HL-60/S4 treated with retinoic acid at 250 ng/mL for 4 days and 3 days (cell line): Measurements from ENCODE around the gene CCDC88A.
"Not testable (repeated sequence)": the region's sequence is repeated elsewhere in the genome, so short reads cannot be mapped to it uniquely, and the experiment has no call there.

ENCODE experiments used
- in situ Hi-C: fragments of 300-500 bp; cut with MboI; formaldehyde crosslinking; loops from 2 replicates; pipeline ENCODE4 v1.7.0; 2022; ENCODE audit warnings: low sequenced_read_pairs

CCDC88A gene

DNA sequence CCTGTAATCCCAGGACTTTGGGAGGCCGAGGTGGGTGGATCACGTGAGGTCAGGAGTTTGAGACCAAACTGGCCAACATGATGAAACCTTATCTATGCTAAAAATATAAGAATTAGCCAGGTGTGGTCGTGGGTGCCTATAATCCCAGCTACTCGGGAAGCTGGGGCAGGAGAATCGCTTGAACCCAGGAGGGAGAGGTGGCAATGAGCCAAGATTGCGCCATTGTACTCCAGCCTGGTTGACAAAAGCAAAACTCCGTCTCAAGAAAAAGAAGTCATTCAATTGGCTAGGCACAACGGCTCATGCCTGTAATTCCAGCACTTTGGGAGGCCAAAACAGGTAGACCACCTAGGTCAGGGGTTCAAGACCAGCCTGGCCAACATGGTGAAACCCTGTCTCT is 178.1 kb downstream of the CCDC88A start:
- in situ Hi-C loops = not testable (repeated sequence)

GRCh38 chr2:55239656-55240222 is 179.9 kb downstream of the CCDC88A start:
- in situ Hi-C loops = no loop called here
